H9 (cell line): Measurements from ENCODE around the gene MRC2. TPM values are rescaled to one million over a fixed set of nuclear protein-coding genes. Genes with fewer than 3 reads are reported as not detected.
A peak's percentile ranks its signal among the peaks of the same experiment; 100 is the strongest.

Experiments used
- DNase-seq: peaks from one replicate; pipeline ENCODE4 v3.0.0-alpha.2; 2017
- H2AFZ ChIP-seq: one replicate; pipeline ENCODE4 v1.6.1; 2013; ENCODE audit warnings: mild to moderate bottlenecking, low read length, control low read depth, moderate library complexity
- H2AK5ac ChIP-seq: 2 replicates; pipeline ENCODE4 v1.6.1; 2013; ENCODE audit warnings: low read length, control low read depth, mixed read lengths; ENCODE audit not compliant: insufficient read length
- H2BK120ac ChIP-seq: one replicate; pipeline ENCODE4 v1.6.1; 2013; ENCODE audit warnings: low read depth, mild to moderate bottlenecking, low read length, control low read depth, inconsistent platforms; ENCODE audit not compliant: poor library complexity, severe bottlenecking
- H2BK12ac ChIP-seq: 2 replicates; pipeline ENCODE4 v1.6.1; 2013; ENCODE audit warnings: low read length, control low read depth, mixed read lengths, low read depth; ENCODE audit not compliant: insufficient read length
- H2BK15ac ChIP-seq: 2 replicates; pipeline ENCODE4 v1.6.1; 2013; ENCODE audit warnings: low read depth, low read length, control low read depth
- H2BK20ac ChIP-seq: one replicate; pipeline ENCODE4 v1.6.1; 2013; ENCODE audit warnings: low read depth, mild to moderate bottlenecking, low read length, control low read depth, inconsistent platforms; ENCODE audit not compliant: poor library complexity, severe bottlenecking
- H2BK5ac ChIP-seq: 2 replicates; pipeline ENCODE4 v1.6.1; 2013; ENCODE audit warnings: low read length, control low read depth, mixed read lengths; ENCODE audit not compliant: insufficient read length
- H3K14ac ChIP-seq: 2 replicates; pipeline ENCODE4 v1.6.1; 2013; ENCODE audit warnings: low read length, control low read depth; ENCODE audit not compliant: insufficient read depth
- H3K18ac ChIP-seq: 2 replicates; pipeline ENCODE4 v1.6.1; 2013; ENCODE audit warnings: low read depth, mild to moderate bottlenecking, mixed read lengths, low read length, control low read depth; ENCODE audit not compliant: insufficient read length
- H3K23ac ChIP-seq: 2 replicates; pipeline ENCODE4 v1.6.1; 2013; ENCODE audit warnings: low read length, control low read depth, mixed read lengths, low read depth; ENCODE audit not compliant: insufficient read length
- H3K23me2 ChIP-seq: 2 replicates; pipeline ENCODE4 v1.6.1; 2013; ENCODE audit warnings: low read depth, mild to moderate bottlenecking, mixed read lengths, low read length, control low read depth; ENCODE audit not compliant: insufficient read length, poor library complexity, severe bottlenecking
- H3K27ac ChIP-seq: 2 replicates; pipeline ENCODE4 v1.5.1; 2013; ENCODE audit warnings: low read length, control low read depth, mixed read lengths, low read depth; ENCODE audit not compliant: insufficient read length
- H3K27me3 ChIP-seq: 2 replicates; pipeline ENCODE4 v1.6.1; 2013; ENCODE audit warnings: low read length, control low read depth, inconsistent platforms; ENCODE audit not compliant: insufficient read depth
- H3K4ac ChIP-seq: 2 replicates; pipeline ENCODE4 v1.6.1; 2013; ENCODE audit warnings: low read depth, mild to moderate bottlenecking, control low read depth, inconsistent platforms, low read length, moderate library complexity
- H3K4me1 ChIP-seq: 2 replicates; pipeline ENCODE4 v1.6.1; 2013; ENCODE audit warnings: low read length, control low read depth, inconsistent platforms; ENCODE audit not compliant: insufficient read depth
- H3K4me2 ChIP-seq: 2 replicates; pipeline ENCODE4 v1.6.1; 2013; ENCODE audit warnings: low read length, control low read depth, mixed read lengths; ENCODE audit not compliant: insufficient read length, insufficient read depth
- H3K56ac ChIP-seq: 2 replicates; pipeline ENCODE4 v1.6.1; 2013; ENCODE audit warnings: low read depth, mild to moderate bottlenecking, mixed read lengths, low read length, control low read depth; ENCODE audit not compliant: insufficient read length
- H3K79me1 ChIP-seq: 2 replicates; pipeline ENCODE4 v1.6.1; 2013; ENCODE audit warnings: low read depth, mild to moderate bottlenecking, moderate library complexity, low read length, control low read depth, inconsistent platforms; ENCODE audit not compliant: insufficient read depth, poor library complexity, severe bottlenecking
- H3K79me2 ChIP-seq: 2 replicates; pipeline ENCODE4 v1.6.1; 2013; ENCODE audit warnings: low read length, control low read depth, inconsistent platforms; ENCODE audit not compliant: insufficient read depth
- H3K9ac ChIP-seq: 2 replicates; pipeline ENCODE4 v1.6.1; 2013; ENCODE audit warnings: low read length, control low read depth, mixed read lengths; ENCODE audit not compliant: insufficient read length; ENCODE audit errors: extremely low read depth
- H3K9me3 ChIP-seq: one replicate; pipeline ENCODE4 v1.6.1; 2013; ENCODE audit warnings: low read depth, low read length, inconsistent platforms; ENCODE audit not compliant: control insufficient read depth
- H3T11ph ChIP-seq: one replicate; pipeline ENCODE4 v1.6.1; 2013; ENCODE audit warnings: mild to moderate bottlenecking, low read length, control low read depth, inconsistent platforms
- H4K20me1 ChIP-seq: one replicate; pipeline ENCODE4 v1.6.1; 2013; ENCODE audit not compliant: control insufficient read depth, insufficient read length, insufficient read depth
- H4K5ac ChIP-seq: 2 replicates; pipeline ENCODE4 v1.6.1; 2013; ENCODE audit warnings: low read depth, mild to moderate bottlenecking, mixed read lengths, low read length, control low read depth; ENCODE audit not compliant: insufficient read length
- H4K8ac ChIP-seq: replicated peaks from 2 replicates; pipeline ENCODE4 v1.6.1; 2013; ENCODE audit warnings: low read length, control low read depth, mixed read lengths, low read depth; ENCODE audit not compliant: insufficient read length
- H4K91ac ChIP-seq: 2 replicates; pipeline ENCODE4 v1.6.1; 2013; ENCODE audit warnings: low read depth, mild to moderate bottlenecking, moderate library complexity, mixed read lengths, low read length, control low read depth; ENCODE audit not compliant: insufficient read length
- H3K27ac Mint-ChIP-seq, 3 experiments: 2 replicates in 2 of 3; 3 replicates in 1 of 3; pipeline ENCODE4 v1.8.0; 2020 to 2021; ENCODE audit warnings: mixed read lengths in 3 of 3, mild to moderate bottlenecking in 1 of 3, moderate library complexity in 1 of 3
- H3K27me3 Mint-ChIP-seq: 2 replicates; pipeline ENCODE4 v1.8.0; 2021; ENCODE audit warnings: low read depth, mild to moderate bottlenecking, moderate library complexity, mixed read lengths
- H3K36me3 Mint-ChIP-seq, 3 experiments: 2 replicates in 2 of 3; 3 replicates in 1 of 3; pipeline ENCODE4 v1.8.0; 2020 to 2021; ENCODE audit warnings: low read depth in 3 of 3, mixed read lengths in 3 of 3; ENCODE audit not compliant: insufficient read depth in 1 of 3
- H3K4me1 Mint-ChIP-seq, 2 experiments: 2 replicates each; pipeline ENCODE4 v1.8.0; 2020; ENCODE audit warnings: mixed read lengths in 2 of 2
- H3K4me3 Mint-ChIP-seq, 2 experiments: 2 replicates in 1 of 2; 3 replicates in 1 of 2; pipeline ENCODE4 v1.8.0; 2020 to 2021; ENCODE audit warnings: mild to moderate bottlenecking in 2 of 2, mixed read lengths in 2 of 2, moderate library complexity in 1 of 2
- H3K9me3 Mint-ChIP-seq, 2 experiments: 2 replicates in 1 of 2; 3 replicates in 1 of 2; pipeline ENCODE4 v1.8.0; 2020; ENCODE audit warnings: mild to moderate bottlenecking in 2 of 2, mixed read lengths in 2 of 2, moderate library complexity in 1 of 2
- WGBS: extraction: QIAGEN DNeasy Blood & Tissue Kit; methylation state at CpG from one replicate; pipeline ENCODE4 v1.1.7; 2013; ENCODE audit warnings: missing lambda C conversion rate, low lambda C conversion rate, mixed read lengths; ENCODE audit not compliant: insufficient read length; ENCODE audit errors: extremely low coverage; 5-methylcytosine and 5-hydroxymethylcytosine counted together
- total RNA-seq: library from RNA; stranded (reverse); gene quantifications from 2 replicates; pipeline ENCODE4 v1.2.1, GENCODE V29; 2021
- TF ChIP-seq, protein P1 (sequence below): fragments of 200-600 bp; sonication (generic); conservative IDR thresholded peaks from 3 replicates; pipeline ENCODE4 v1.8.0; 2021; ENCODE audit warnings: antibody characterized with exemption, mild to moderate bottlenecking

MRC2 gene
- total RNA-seq, 1 experiment from 2014 or later, result 18.7 TPM

- H4K20me1 ChIP-seq, result no peaks in the 10 kb centered on the region
- no peaks in the 10 kb centered on the region for H3K9me3 Mint-ChIP-seq
- H3K4me2 ChIP-seq, result no peak overlapping the region
- peak overlapping the region; percentile 22 for H3K18ac ChIP-seq
- H3K23ac ChIP-seq, result no peak overlapping the region
- no peak overlapping the region for H3T11ph ChIP-seq
- H3K27ac Mint-ChIP-seq, result no peak overlapping the region
- TF ChIP-seq, protein P1, sequence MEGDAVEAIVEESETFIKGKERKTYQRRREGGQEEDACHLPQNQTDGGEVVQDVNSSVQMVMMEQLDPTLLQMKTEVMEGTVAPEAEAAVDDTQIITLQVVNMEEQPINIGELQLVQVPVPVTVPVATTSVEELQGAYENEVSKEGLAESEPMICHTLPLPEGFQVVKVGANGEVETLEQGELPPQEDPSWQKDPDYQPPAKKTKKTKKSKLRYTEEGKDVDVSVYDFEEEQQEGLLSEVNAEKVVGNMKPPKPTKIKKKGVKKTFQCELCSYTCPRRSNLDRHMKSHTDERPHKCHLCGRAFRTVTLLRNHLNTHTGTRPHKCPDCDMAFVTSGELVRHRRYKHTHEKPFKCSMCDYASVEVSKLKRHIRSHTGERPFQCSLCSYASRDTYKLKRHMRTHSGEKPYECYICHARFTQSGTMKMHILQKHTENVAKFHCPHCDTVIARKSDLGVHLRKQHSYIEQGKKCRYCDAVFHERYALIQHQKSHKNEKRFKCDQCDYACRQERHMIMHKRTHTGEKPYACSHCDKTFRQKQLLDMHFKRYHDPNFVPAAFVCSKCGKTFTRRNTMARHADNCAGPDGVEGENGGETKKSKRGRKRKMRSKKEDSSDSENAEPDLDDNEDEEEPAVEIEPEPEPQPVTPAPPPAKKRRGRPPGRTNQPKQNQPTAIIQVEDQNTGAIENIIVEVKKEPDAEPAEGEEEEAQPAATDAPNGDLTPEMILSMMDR, result peak; percentile 62
- no peaks in the 10 kb centered on the region for H3K79me2 ChIP-seq
- no peaks in the 10 kb centered on the region for H3K36me3 Mint-ChIP-seq
- H3K14ac ChIP-seq, result no peak overlapping the region
- H3K79me1 ChIP-seq, result no peaks in the 10 kb centered on the region
- H2AFZ ChIP-seq, result peak overlapping the region; percentile 46
- H3K4ac ChIP-seq, result no peak overlapping the region
- no peaks in the 10 kb centered on the region for H3K27me3 ChIP-seq
- no peak overlapping the region for H3K9ac ChIP-seq
- no peak overlapping the region for H3K56ac ChIP-seq
- no peak overlapping the region for H4K91ac ChIP-seq
- H2BK20ac ChIP-seq, result no peak overlapping the region
- WGBS, result no CpG with 5 or more reads among the region's 3 CpGs
- no peak overlapping the region for H2BK15ac ChIP-seq
- H4K5ac ChIP-seq, result no peak overlapping the region
- H2BK5ac ChIP-seq, result no peak overlapping the region
- H3K4me1 ChIP-seq, result peaks cover 3% of the 10 kb centered on the region; the same call in 1 of the 2 replicates
- H3K23me2 ChIP-seq, result no peaks in the 10 kb centered on the region
- H3K27me3 Mint-ChIP-seq, result peaks cover 4% of the 10 kb centered on the region
- no peak overlapping the region for H3K27ac ChIP-seq
- H4K8ac ChIP-seq, result no peak overlapping the region
- no peaks in the 10 kb centered on the region for H3K9me3 ChIP-seq
- no peak overlapping the region for H2BK120ac ChIP-seq
- H3K4me3 Mint-ChIP-seq, result no peak overlapping the region
- no peak overlapping the region for H2AK5ac ChIP-seq
- peaks cover 26% of the 10 kb centered on the region in 2 experiments for H3K4me1 Mint-ChIP-seq
- no peak overlapping the region for H2BK12ac ChIP-seq
- peak; percentile 44 for DNase-seq
Measured at GRCh38 chr17:62720126-62720850, 92.8 kb downstream of the MRC2 start.
